HG02763 (cell line): ENCODE measurements around the gene SLC22A16.
"Not testable (repeated sequence)": the region's sequence is repeated elsewhere in the genome, so short reads cannot be mapped to it uniquely, and the experiment has no call there.

Experiments
- ATAC-seq: cut with Tn5 transposase; IDR thresholded peaks from one replicate; pipeline ENCODE4 v1.9.1; 2021; ENCODE audit warnings: mild to moderate bottlenecking, moderate library complexity; ENCODE audit not compliant: unreplicated experiment

SLC22A16 gene

DNA sequence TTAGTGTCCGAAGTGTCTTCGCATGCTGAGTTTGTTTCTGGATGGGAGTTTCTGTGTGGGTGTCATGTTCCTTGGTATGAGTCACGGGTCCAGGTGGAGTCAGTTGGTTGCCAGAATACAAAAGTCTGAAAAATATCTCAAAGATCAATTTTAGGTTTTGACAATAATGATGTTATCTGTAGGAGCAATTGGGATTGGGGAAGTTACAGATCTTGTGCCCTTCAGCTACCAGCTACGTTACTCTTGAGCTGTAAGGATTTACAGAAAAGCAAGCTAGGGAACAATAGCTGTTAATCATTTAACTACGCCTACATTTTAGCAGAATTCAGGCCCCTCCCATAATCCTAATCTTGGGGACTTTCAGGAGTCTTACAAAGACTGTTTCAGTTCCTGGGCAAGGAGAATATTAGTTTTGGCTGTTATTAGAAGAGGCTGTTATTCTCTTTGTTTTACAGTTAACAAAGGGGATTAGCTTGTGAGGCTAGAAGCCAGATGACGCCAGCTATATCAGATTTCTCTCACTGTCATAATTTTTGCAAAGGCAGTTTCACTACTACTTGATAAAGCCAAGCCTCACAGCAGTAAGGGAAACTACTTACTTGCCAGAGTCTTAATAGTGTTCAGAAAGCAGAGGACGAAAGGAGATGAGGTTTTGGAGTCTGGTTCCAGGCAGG lies 15.4 kb upstream of the SLC22A16 start:
- no peak for ATAC-seq

DNA sequence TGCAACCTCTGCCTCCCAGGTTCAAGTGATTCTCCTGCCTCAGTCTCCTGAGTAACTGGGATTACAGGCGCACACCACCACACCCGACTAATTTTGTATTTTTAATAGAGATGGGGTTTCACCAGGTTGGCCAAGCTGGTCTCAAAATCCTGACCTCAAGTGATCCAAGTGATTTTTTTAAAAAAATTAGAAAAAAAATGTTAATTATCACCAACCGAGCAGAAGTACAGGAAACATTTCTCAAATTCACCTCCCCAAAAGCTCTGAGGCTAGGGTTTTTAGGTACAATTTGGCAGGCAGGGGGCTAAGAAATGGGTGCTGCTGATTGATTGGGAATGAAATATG lies 14.9 kb upstream of the SLC22A16 start:
- ATAC-seq: no peak

DNA sequence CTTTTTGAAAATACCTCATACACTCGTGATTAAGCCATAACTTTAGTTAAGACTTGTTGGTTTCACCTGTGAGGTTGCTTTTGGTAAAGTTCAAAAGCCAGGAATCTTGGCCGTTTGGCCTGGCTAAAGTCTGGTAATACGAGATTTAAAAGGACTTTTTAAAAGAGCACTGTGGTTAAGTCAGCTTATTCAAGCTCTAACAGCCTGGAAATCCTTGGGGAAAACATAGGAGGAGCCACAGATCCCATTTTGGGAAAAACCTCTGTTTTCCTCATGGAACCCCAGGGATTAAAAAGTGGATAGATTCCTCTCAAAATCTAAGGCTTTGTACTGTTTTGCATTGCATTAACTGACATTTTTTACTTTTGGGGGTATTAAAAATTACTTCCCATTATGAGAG lies 13.7 kb upstream of the SLC22A16 start:
- ATAC-seq: no peak

DNA sequence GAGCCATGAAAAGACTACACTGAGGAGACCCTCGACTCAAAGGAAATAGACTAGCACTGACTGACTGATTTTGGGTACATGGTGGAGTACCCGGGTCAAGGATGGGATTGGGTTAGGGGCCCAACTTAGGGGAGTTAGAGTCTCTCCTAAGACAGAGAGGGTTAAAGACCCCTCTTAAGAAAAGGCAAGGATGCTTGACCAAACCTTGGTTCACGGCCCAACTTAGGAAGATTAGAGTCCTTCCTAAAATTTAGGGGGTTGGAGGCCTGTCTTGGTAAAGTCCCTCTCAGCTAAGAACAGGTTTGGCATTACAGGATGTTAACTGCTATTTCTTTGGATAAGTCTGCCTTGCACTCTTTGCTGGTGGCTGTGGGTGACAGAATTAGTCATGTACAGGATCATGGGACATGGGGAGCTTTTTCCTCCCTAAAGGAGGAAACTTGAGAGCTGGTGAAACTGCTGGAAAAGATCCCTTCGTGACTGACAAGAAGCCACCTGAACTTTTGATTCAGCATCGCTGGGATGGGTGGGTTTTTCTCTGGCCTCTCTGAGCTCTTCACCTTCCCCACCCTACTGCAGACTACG lies 12.3 kb upstream of the SLC22A16 start:
- ATAC-seq: no peak

- not testable (repeated sequence) for ATAC-seq
Observed at GRCh38 chr6:110487968-110488381, 11.6 kb upstream of the SLC22A16 start.

GRCh38 chr6:110486756-110487155 lies 10.3 kb upstream of the SLC22A16 start:
- no peak for ATAC-seq

- no peak for ATAC-seq
Observed at GRCh38 chr6:110485491-110485890, 9.1 kb upstream of the SLC22A16 start.

DNA sequence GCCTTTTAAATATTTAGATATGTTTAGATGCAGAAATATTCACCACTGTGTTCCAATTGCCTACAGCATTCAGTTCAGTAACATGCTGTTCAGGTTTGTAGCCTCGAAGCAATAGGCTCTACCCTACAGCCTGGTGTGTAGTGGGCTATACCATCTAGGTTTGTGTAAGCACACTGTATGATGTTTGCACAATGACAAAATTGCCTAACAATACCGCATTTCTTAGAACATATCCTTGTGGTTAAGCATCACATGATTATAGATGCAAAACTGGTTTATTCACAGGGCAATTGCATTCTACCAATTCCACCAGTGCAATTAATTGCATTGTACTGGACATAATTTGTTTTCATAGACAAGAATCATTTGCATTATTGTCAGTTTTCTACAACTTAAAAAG lies 7.9 kb upstream of the SLC22A16 start:
- no peak for ATAC-seq

DNA sequence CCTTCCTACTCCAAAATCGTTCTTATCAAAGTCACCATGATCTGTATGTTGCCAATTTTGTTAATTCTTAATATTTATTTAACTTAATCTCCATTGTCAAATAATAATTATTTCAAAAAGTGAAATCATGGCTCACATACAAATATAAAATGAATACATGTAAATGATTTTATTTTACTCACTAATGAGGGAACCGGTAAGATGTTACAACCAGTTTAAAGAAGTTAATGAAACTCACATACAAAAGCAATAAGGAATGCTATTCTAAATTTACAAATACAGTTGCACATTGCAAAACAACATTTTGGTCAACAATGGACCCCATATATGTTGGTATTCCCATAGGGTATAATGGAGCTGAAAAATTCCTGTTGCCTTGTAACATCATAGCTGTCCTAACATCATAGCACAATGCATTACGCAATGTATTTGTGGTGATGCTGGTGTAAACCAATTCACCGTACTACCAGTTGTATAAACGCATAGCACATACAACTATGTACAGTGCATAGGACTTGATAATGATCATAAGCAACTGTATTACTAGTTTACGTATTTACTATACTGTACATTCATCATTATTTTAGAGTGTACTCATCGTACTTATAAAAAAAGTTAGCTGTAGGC lies 6.5 kb upstream of the SLC22A16 start:
- ATAC-seq: no peak

DNA sequence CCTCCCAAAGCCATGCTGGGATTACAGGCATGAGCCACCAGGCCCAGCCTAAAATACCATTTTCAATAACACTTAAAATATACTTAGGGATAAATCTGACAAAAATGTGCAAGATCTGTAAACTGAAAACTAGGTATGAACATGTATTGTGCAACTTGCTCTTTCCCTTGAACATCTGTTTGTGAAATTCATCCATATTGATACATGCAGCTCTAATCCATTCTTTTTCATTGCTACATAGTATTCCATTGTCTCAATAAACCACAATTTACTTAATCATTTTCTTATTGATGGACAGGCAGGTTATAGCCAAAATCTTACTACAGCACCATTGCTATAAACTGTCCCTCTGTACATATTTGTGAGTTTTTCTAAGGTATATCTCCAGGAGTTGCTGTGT lies 4.7 kb upstream of the SLC22A16 start:
- ATAC-seq: no peak

GRCh38 chr6:110475066-110475653 lies 1.3 kb downstream of the SLC22A16 start:
- ATAC-seq: no peak

DNA sequence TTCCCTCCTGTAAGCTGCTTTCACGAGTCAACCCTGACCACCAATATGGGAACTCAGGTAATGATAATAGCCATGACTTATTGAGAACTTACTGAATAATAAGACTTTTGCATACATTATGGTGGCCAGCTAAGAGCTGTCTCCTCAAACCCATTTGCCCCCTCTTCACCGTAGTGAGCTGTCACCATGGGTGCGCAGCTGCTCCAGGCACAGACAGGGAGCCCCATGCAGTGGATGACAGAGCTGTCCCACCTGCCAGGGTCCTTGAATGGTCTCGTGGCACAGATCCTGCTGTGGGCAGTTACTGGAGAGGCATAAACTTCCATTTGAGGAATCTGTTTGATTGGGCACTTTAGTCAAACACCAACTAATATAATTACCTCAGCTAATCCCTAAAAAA lies 1.9 kb downstream of the SLC22A16 start:
- no peak for ATAC-seq

DNA sequence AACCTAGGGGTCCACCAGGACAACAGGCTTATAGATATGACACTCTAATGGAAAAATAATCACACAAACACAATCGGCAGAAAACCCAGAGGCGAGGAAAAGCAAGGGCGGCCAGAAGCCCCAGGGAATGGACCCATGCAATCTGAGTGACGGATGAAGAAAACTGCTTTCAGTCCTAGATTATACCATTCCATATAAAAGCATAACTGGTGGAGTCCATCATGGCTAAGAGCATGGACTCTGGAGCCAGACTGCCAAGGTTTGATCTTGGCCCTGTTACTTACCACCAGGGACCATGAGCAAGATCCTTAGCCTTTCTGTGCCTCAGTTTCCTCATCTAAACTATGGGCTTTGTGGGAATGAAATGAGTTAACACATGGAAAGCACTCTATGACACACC lies 3.7 kb downstream of the SLC22A16 start:
- no peak for ATAC-seq

GRCh38 chr6:110471726-110472365 lies 4.6 kb downstream of the SLC22A16 start:
- no peak for ATAC-seq

DNA sequence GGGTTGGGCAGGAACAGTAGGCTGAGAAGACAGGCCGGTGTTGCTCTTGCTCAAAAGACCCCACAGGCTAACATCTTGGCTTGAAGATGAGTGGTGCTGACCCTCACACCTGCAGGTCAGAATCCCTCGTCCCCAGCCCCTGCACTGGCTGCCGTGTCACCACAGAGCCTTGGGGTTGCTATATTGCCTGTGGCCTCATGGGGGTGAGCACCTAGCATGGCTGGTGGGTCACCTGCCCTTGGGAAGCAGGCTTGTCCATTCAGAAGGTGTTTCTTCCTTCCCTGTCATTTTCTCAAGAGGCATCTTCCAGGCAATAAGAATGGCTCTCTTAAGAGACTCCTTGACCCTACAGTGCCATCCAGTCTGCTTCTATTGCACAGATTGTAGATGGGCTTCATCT lies 7.7 kb downstream of the SLC22A16 start:
- ATAC-seq: no peak

GRCh38 chr6:110467566-110468140 lies 8.8 kb downstream of the SLC22A16 start:
- no peak for ATAC-seq

DNA sequence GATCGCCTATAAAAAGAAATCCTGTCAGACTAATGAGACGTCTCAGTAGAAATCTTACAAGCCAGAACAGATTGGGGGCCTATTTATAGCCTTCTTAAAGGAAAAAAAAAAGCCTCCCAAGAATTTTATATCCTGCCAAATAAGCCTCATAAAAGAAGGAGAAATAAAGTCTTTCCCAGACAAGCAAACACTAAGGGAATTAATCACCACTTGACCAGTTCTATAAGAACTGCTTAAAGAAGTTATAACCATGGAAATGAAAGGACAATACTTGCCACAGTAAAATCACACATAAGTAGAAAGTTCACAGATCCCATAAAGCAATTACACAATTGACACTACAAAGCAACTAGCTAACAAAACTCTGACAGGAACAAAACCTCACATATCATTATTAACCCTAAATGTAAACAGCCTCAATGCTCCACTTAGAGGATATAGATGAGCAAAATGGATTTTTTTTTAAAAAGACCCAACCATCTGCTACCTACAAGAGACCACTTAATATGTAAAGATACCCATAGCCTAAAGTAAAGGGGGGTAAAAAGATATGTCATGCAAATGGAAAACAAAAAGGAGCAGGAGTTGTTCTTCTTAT lies 13.4 kb downstream of the SLC22A16 start:
- no peak for ATAC-seq

- ATAC-seq: no peak
Observed at GRCh38 chr6:110461376-110461775, 15.0 kb downstream of the SLC22A16 start.

GRCh38 chr6:110459137-110459536 lies 17.3 kb downstream of the SLC22A16 start:
- ATAC-seq: no peak

DNA sequence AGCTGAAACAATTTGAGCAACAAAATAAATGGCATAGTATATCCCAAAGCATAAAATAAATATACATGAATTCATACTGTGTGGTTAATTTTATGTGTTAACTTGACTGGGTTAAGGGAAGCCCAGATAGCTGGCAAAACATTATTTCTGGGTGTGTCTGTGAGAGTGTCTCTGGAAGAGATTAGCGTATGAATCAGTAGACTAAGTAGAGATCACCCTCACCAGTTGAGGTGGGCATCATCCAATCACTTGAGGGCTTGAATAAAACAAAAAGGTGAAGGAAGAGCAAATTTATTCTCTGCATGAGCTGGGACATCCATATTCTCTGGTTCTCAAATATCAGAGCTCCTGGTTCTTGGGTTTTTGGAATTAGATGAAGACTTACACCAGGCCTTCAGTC lies 17.9 kb downstream of the SLC22A16 start:
- no peak for ATAC-seq

DNA sequence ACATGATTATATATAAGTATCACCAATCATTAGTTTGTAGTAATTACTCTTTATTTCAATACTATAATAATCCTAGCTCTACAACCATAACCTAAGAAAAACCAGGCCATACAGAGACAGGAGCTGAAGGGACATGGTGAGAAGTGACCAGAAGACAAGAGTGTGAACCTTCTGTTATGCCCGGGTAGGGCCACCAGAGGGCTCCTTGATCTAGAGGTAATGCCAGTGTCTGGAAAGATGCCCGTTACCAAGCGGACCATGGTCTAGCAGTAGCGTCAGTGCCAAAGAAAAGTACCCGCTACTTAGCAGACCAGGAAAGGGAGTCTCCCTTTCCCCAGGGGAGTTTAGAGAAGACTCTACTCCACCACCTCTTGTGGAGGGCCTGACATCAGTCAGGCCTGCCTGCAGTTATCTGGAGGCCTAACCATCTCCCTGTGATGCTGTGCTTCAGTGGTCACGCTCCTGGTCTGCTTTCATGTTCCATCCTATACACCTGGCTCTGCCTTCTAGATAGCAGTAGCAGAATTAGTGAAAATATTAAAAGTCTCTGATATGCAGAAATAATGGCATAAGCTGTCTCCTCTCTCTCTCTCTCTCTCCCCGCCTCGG lies 18.7 kb downstream of the SLC22A16 start:
- ATAC-seq: not testable (repeated sequence)
